ENCODE measurements around the gene EIF4G1. TPM values are rescaled to one million over a fixed set of nuclear protein-coding genes. Genes with fewer than 3 reads are reported as not detected.

EIF4G1 gene
- total RNA-seq, 1 donor from 2014 or later: 490 TPM

- H3K4me1 ChIP-seq (ENCODE audit: insufficient read depth, low read length): peaks cover 18% of the 10 kb centered on the region
- H3K4me2 ChIP-seq (ENCODE audit: low read length): peak overlapping the region; percentile 84
- peaks cover 46% of the 10 kb centered on the region for H3K36me3 ChIP-seq (ENCODE audit: insufficient read depth, low read length)
- H3K4me1 Mint-ChIP-seq (ENCODE audit: low read depth, unreplicated experiment): peaks cover 23% of the 10 kb centered on the region
- TF ChIP-seq, protein P1, sequence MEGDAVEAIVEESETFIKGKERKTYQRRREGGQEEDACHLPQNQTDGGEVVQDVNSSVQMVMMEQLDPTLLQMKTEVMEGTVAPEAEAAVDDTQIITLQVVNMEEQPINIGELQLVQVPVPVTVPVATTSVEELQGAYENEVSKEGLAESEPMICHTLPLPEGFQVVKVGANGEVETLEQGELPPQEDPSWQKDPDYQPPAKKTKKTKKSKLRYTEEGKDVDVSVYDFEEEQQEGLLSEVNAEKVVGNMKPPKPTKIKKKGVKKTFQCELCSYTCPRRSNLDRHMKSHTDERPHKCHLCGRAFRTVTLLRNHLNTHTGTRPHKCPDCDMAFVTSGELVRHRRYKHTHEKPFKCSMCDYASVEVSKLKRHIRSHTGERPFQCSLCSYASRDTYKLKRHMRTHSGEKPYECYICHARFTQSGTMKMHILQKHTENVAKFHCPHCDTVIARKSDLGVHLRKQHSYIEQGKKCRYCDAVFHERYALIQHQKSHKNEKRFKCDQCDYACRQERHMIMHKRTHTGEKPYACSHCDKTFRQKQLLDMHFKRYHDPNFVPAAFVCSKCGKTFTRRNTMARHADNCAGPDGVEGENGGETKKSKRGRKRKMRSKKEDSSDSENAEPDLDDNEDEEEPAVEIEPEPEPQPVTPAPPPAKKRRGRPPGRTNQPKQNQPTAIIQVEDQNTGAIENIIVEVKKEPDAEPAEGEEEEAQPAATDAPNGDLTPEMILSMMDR (IDR thresholded peaks at IDR 0.05; ENCODE audit: insufficient read depth, low read depth, low read length): no peak
- TF ChIP-seq EZH2 (IDR thresholded peaks at IDR 0.05; ENCODE audit: insufficient read depth, low read length): no peak
- H4K20me1 ChIP-seq (ENCODE audit: insufficient read depth, low read length): peaks cover 59% of the 10 kb centered on the region
- peak overlapping the region; percentile 92 for H3K4me3 ChIP-seq (ENCODE audit: insufficient read depth, low read depth, low read length)
- H3K4me3 Mint-ChIP-seq (ENCODE audit: unreplicated experiment): peak overlapping the region; percentile 95
- no peaks in the 10 kb centered on the region for H3K9me3 ChIP-seq (ENCODE audit: insufficient read depth, low read depth, low read length)
- peak overlapping the region; percentile 86 for H3K27ac Mint-ChIP-seq (ENCODE audit: unreplicated experiment)
- peaks cover 2% of the 10 kb centered on the region for H3K27me3 ChIP-seq (ENCODE audit: insufficient read depth, low read length)
- H3K36me3 Mint-ChIP-seq (ENCODE audit: low read depth, unreplicated experiment): peaks cover 33% of the 10 kb centered on the region
- H3K9me3 Mint-ChIP-seq (ENCODE audit: unreplicated experiment): no peaks in the 10 kb centered on the region
- peaks cover 62% of the 10 kb centered on the region for H3K79me2 ChIP-seq (ENCODE audit: insufficient read depth, low read length)
- DNase-seq (ENCODE audit: low read depth) (peak; percentile 56), FAIRE-seq (peak; percentile 43)
- H3K27me3 Mint-ChIP-seq (ENCODE audit: low read depth, unreplicated experiment): peaks cover 6% of the 10 kb centered on the region
- H2AFZ ChIP-seq (ENCODE audit: low read depth, low read length): no peak overlapping the region
- H3K9ac ChIP-seq (ENCODE audit: low read length): peak overlapping the region; percentile 97
- peak overlapping the region; percentile 86 for H3K27ac ChIP-seq (ENCODE audit: low read depth, low read length)
Observed at GRCh38 chr3:184300378-184300720, 14.1 kb upstream of the EIF4G1 start.

GRCh38 chr3:184305577-184305976 is 8.8 kb upstream of the EIF4G1 start:
- Histone ChIP-seq H3K4me2 (ENCODE audit: low read length) (no peak overlapping the region), H3K36me3 (ENCODE audit: insufficient read depth, low read length) (peaks cover 84% of the 10 kb centered on the region), H4K20me1 (ENCODE audit: insufficient read depth, low read length) (peaks cover 84% of the 10 kb centered on the region), H3K79me2 (ENCODE audit: insufficient read depth, low read length) (peaks cover 59% of the 10 kb centered on the region), H3K9me3 (ENCODE audit: insufficient read depth, low read depth, low read length) (no peaks in the 10 kb centered on the region), H3K27me3 (ENCODE audit: insufficient read depth, low read length) (no peaks in the 10 kb centered on the region), H3K4me1 (ENCODE audit: insufficient read depth, low read length) (peaks cover 13% of the 10 kb centered on the region), H2AFZ (ENCODE audit: low read depth, low read length) (no peak overlapping the region), H3K4me3 (ENCODE audit: insufficient read depth, low read depth, low read length) (no peak overlapping the region), H3K9ac (ENCODE audit: low read length) (no peak overlapping the region), H3K27ac (ENCODE audit: low read depth, low read length) (no peak overlapping the region)
- H3K9me3 Mint-ChIP-seq (ENCODE audit: unreplicated experiment): no peaks in the 10 kb centered on the region
- H3K4me3 Mint-ChIP-seq (ENCODE audit: unreplicated experiment): no peak overlapping the region
- peaks cover 69% of the 10 kb centered on the region for H3K36me3 Mint-ChIP-seq (ENCODE audit: low read depth, unreplicated experiment)
- DNase-seq (ENCODE audit: low read depth) (no peak), FAIRE-seq (no peak)
- no peak overlapping the region for H3K27ac Mint-ChIP-seq (ENCODE audit: unreplicated experiment)
- no peaks in the 10 kb centered on the region for H3K27me3 Mint-ChIP-seq (ENCODE audit: low read depth, unreplicated experiment)
- TF ChIP-seq, protein P1 (IDR thresholded peaks at IDR 0.05; ENCODE audit: insufficient read depth, low read depth, low read length): peak; percentile 39
- TF ChIP-seq EZH2 (IDR thresholded peaks at IDR 0.05; ENCODE audit: insufficient read depth, low read length): no peak
- H3K4me1 Mint-ChIP-seq (ENCODE audit: low read depth, unreplicated experiment): peaks cover 23% of the 10 kb centered on the region

GRCh38 chr3:184306341-184306972 is 7.9 kb upstream of the EIF4G1 start:
- Histone ChIP-seq H3K36me3 (ENCODE audit: insufficient read depth, low read length) (peaks cover 77% of the 10 kb centered on the region), H3K4me2 (ENCODE audit: low read length) (no peak overlapping the region), H3K9me3 (ENCODE audit: insufficient read depth, low read depth, low read length) (no peaks in the 10 kb centered on the region), H3K4me3 (ENCODE audit: insufficient read depth, low read depth, low read length) (no peak overlapping the region), H4K20me1 (ENCODE audit: insufficient read depth, low read length) (peaks cover 77% of the 10 kb centered on the region), H3K79me2 (ENCODE audit: insufficient read depth, low read length) (peaks cover 51% of the 10 kb centered on the region), H3K27me3 (ENCODE audit: insufficient read depth, low read length) (no peaks in the 10 kb centered on the region), H3K9ac (ENCODE audit: low read length) (no peak overlapping the region), H3K27ac (ENCODE audit: low read depth, low read length) (no peak overlapping the region), H2AFZ (ENCODE audit: low read depth, low read length) (no peak overlapping the region), H3K4me1 (ENCODE audit: insufficient read depth, low read length) (peaks cover 5% of the 10 kb centered on the region)
- DNase-seq (ENCODE audit: low read depth): no peak
- Mint-ChIP-seq H3K27me3 (ENCODE audit: low read depth, unreplicated experiment) (no peaks in the 10 kb centered on the region), H3K4me3 (ENCODE audit: unreplicated experiment) (no peak overlapping the region), H3K4me1 (ENCODE audit: low read depth, unreplicated experiment) (peaks cover 18% of the 10 kb centered on the region), H3K9me3 (ENCODE audit: unreplicated experiment) (no peaks in the 10 kb centered on the region), H3K27ac (ENCODE audit: unreplicated experiment) (peak overlapping the region; percentile 63), H3K36me3 (ENCODE audit: low read depth, unreplicated experiment) (peaks cover 67% of the 10 kb centered on the region)
- TF ChIP-seq EZH2 (IDR thresholded peaks at IDR 0.05; ENCODE audit: insufficient read depth, low read length): no peak
- TF ChIP-seq, protein P1 (IDR thresholded peaks at IDR 0.05; ENCODE audit: insufficient read depth, low read depth, low read length): no peak
- no peak for FAIRE-seq

Measured in astrocyte (in vitro differentiated cells and primary cell).